ENCODE data around the gene SULT2B1. TPM values are rescaled to one million over a fixed set of nuclear protein-coding genes. Genes with fewer than 3 reads are reported as not detected.
A peak's percentile ranks its signal among the peaks of the same experiment; 100 is the strongest.

SULT2B1 gene
- total RNA-seq, 2 donors from 2014 or later: 1.0 TPM; not detected in 1

DNA sequence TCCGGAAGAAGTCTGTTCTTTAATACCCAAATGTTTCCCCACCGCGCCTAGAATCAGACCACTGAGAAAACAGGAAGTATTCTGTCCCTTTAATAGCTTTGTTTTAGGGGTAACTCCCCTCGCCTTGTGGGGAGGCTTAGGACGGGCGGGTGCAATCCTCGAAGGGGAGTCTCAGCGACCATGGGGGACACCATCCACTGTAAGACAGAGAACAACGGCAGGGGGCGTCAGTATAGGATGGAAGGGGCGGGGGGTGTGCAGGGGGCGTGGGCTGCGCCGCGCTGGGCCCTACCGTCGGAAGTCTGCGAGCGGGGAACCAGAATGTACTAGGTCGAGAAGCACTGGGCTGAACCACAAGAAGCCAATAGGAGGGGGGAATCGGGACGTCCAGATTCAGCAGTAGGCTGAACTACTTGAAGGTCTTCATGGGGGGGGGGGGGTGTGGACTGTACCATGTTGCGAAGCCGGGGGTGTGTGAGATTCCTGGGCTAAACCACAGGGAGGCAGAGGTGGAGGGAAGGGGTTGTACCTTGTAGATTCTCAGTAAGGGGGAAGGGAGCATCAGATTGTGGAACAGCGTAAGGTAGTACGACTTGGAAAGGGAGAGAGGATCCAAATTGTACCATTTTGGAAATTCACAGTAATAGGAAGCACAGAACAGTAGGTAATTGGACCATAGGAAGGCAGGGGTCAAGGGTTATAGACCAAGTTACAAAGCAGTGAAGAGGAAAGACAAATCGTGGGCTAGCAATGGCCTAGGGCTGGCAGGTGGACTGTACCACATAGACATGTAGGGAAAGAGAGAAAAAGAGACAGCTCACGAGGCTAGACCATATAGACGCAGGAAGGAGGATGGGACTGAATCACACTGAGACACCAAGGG, 86.2 kb downstream of the SULT2B1 start:
- Histone ChIP-seq H3K36me3 (replicated peaks in 1 of 2; ENCODE audit: insufficient read depth in 1 of 2, low read depth in 2 of 2) (no peaks in the 10 kb centered on the region), H3K27me3 (no peaks in the 10 kb centered on the region), H3K4me3 (no peak overlapping the region), H3K4me1 (peaks cover 39% of the 10 kb centered on the region), H3K27ac (peak overlapping the region; percentile 95 to 98 (median 96)), H3K9me3 (no peaks in the 10 kb centered on the region)
- intact Hi-C loops (cut with DNase I): no loop called here
- TF ChIP-seq, protein P1, sequence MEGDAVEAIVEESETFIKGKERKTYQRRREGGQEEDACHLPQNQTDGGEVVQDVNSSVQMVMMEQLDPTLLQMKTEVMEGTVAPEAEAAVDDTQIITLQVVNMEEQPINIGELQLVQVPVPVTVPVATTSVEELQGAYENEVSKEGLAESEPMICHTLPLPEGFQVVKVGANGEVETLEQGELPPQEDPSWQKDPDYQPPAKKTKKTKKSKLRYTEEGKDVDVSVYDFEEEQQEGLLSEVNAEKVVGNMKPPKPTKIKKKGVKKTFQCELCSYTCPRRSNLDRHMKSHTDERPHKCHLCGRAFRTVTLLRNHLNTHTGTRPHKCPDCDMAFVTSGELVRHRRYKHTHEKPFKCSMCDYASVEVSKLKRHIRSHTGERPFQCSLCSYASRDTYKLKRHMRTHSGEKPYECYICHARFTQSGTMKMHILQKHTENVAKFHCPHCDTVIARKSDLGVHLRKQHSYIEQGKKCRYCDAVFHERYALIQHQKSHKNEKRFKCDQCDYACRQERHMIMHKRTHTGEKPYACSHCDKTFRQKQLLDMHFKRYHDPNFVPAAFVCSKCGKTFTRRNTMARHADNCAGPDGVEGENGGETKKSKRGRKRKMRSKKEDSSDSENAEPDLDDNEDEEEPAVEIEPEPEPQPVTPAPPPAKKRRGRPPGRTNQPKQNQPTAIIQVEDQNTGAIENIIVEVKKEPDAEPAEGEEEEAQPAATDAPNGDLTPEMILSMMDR (IDR thresholded peaks at IDR 0.05): peak in 2 of 7 experiments; percentile 40 to 56
- peak; percentile 57 to 89 (median 88) for TF ChIP-seq POLR2A (IDR thresholded peaks at IDR 0.05)
- ATAC-seq: peak; percentile 63
- peak; percentile 91 to 96 (median 92) for DNase-seq
- WGBS, 2 donors: 6 to 8% methylated on average over 24 to 29 of the region's 29 CpGs

DNA sequence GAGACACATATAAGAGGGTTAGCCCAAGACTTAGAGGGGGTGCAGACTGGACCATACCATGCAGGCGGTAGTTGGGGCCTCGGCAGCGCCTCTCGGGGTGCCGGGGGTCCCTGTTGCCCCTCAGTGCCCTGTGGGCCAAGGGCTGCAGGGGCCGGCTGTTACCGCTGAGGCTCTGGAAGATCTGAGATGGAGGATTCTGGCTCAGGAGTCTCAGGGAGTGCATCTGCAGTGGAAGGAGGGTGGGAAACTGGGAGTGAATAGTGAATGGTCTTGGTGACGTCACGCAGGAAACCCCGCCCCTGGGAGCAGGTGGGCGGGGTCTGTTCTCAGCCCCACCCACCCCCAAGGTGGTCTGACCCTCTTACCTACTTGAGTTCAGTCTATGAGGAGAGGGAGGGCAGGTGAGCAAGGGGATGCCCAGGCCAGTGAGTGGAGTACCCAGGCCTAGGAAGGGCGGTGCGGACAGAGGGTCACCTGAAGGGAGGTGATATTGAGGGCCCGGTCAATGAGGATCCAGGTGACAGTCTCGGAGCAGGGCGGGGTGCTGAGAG, 86.9 kb downstream of the SULT2B1 start:
- Histone ChIP-seq H3K9me3 (no peaks in the 10 kb centered on the region), H3K4me3 (no peak overlapping the region), H3K4me1 (peaks cover 32% of the 10 kb centered on the region), H3K27ac (peak overlapping the region in 3 of 4 donors; percentile 95 to 98 (median 96)), H3K27me3 (no peaks in the 10 kb centered on the region), H3K36me3 (replicated peaks in 1 of 2; ENCODE audit: insufficient read depth in 1 of 2, low read depth in 2 of 2) (no peaks in the 10 kb centered on the region)
- DNase-seq (peak in 3 of 4 donors; percentile 23 to 38 (median 27)), ATAC-seq (no peak)
- 65 to 86% methylated on average over 10 to 13 of the region's 16 CpGs for WGBS, 2 donors
- intact Hi-C loops (cut with DNase I): no loop called here
- TF ChIP-seq, protein P1 (IDR thresholded peaks at IDR 0.05): no peak
- TF ChIP-seq POLR2A (IDR thresholded peaks at IDR 0.05): no peak

DNA sequence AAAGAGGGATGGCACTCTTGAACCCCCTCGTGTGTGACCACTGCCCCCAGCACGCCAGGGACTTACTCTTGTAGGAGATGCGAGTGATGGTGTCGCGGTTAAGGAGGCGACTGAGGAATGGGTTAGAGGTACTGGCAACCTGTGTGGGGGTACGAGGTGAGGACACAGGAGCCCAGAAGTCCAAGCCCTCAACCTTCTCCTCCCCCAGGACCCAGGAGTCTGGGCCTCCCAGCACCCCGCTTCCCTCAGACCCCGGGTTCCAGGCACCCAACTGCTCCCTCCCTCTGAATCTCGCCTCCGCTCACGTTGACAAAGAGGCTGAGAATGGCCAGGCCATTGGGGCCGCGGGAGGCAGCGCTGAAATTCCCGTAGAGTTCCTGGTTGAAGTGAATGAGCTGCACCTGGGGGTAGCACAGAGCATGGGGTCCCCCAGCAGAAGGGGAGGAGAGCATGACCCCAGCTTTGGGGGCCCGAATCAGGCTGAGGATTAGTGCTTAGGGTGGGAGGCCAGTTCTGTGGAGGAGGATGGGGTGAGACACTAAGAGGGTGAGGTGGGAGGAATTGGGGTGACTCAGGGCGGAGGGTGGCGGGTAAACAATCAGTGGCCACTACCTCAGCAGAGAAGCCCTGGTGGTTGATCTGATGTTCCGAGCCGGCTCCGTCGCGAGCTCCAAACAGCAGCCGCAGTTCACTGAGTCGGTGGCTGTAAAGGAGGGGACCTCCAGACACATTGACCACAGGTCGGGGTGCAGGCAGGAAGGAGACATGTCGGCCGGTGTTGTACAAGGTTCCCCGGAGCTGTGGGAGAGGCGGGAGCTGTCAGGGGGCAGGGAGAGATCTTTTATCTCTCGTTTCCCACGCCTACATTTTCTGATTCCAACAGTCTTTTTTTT, 87.8 kb downstream of the SULT2B1 start:
- H3K4me1 ChIP-seq: peaks cover 28% of the 10 kb centered on the region
- intact Hi-C loops (cut with DNase I): no loop called here
- no peaks in the 10 kb centered on the region for H3K27me3 ChIP-seq
- ATAC-seq (no peak), DNase-seq (peak in 2 of 4 donors; percentile 20 to 26)
- no peaks in the 10 kb centered on the region for H3K36me3 ChIP-seq (replicated peaks in 1 of 2; ENCODE audit: insufficient read depth in 1 of 2, low read depth in 2 of 2)
- peak overlapping the region in 1 of 4 donors; percentile 14 for H3K27ac ChIP-seq
- TF ChIP-seq, protein P1 (IDR thresholded peaks at IDR 0.05): no peak
- TF ChIP-seq POLR2A (IDR thresholded peaks at IDR 0.05): no peak
- whole genome bisulfite sequencing, 2 donors: 63 to 74% methylated on average over 25 to 33 of the region's 33 CpGs
- no peak overlapping the region for H3K4me3 ChIP-seq
- H3K9me3 ChIP-seq: no peaks in the 10 kb centered on the region

DNA sequence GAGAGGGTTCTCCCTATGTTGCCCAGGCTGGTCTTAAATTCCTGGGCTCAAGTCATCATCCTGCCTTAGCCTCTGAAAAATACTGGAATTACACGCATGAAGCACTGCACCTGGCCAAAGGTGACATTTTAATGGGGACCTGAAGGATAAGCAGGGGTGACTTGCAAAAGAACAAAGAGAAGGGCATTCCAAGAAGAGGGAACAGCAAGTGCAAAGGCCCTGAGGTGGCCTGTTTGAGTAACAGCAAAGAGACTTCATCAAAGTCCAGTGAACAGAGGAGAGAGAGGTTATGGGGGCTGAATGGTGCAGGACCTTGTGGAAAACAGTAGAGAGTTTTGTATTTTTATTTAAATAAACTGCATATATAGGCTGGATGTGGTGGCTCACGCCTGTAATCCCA, 89.9 kb downstream of the SULT2B1 start:
- DNase-seq (no peak), ATAC-seq (no peak)
- intact Hi-C loops (cut with DNase I): no loop called here
- Histone ChIP-seq H3K27ac (no peak overlapping the region), H3K4me3 (no peak overlapping the region), H3K27me3 (no peaks in the 10 kb centered on the region), H3K4me1 (peaks cover 40% of the 10 kb centered on the region), H3K9me3 (no peaks in the 10 kb centered on the region), H3K36me3 (replicated peaks in 1 of 2; ENCODE audit: insufficient read depth in 1 of 2, low read depth in 2 of 2) (no peaks in the 10 kb centered on the region)
- WGBS, 2 donors: 92% methylated on average over 2 of the region's 2 CpGs
- TF ChIP-seq, protein P1 (IDR thresholded peaks at IDR 0.05): no peak
- TF ChIP-seq POLR2A (IDR thresholded peaks at IDR 0.05): no peak

Measured in body of pancreas (tissue), 4 donors.